ENCODE measurements around the gene ANTXR1. TPM values are rescaled to one million over a fixed set of nuclear protein-coding genes. Genes with fewer than 3 reads are reported as not detected.

The ANTXR1 gene
- total and polyA plus RNA-seq, 9 of the 15 experiments (the other 6 are each of a cell fraction or from before 2014, with no cell fraction given), result 0.07 to 1.00 (median 0.54) TPM

- TF ChIP-seq CEBPZ (IDR thresholded peaks at IDR 0.05; ENCODE audit: borderline replicate concordance, low read depth, low read length) (no peak), HDAC2 (IDR thresholded peaks at IDR 0.05) (no peak), SMARCA5 (IDR thresholded peaks at IDR 0.05) (no peak), HDAC1 (IDR thresholded peaks at IDR 0.05) (no peak), CEBPB (tag; IDR thresholded peaks at IDR 0.05) (no peak), RNF2 (IDR thresholded peaks at IDR 0.05) (no peak), KLF6 (CRISPR knock-in tag; IDR thresholded peaks at IDR 0.05; ENCODE audit: borderline replicate concordance) (no peak), KLF1 (tag; IDR thresholded peaks at IDR 0.05) (no peak), MYBL2 (IDR thresholded peaks at IDR 0.05; ENCODE audit: low read depth) (no peak), MYBL2 (CRISPR knock-in tag; IDR thresholded peaks at IDR 0.05; ENCODE audit: borderline replicate concordance) (no peak), U2AF1 (optimal IDR thresholded peaks at IDR 0.05; ENCODE audit: low read depth, low read length) (no peak), PHF8 (IDR thresholded peaks at IDR 0.05; ENCODE audit: borderline replicate concordance, low read length) (peak; percentile 30; the same call in 1 of the 2 replicates), ETV1 (tag; conservative IDR thresholded peaks at IDR 0.05; ENCODE audit: low read depth) (no peak), PTTG1 (tag; IDR thresholded peaks at IDR 0.05; ENCODE audit: low read depth) (no peak), TSC22D4 (tag; IDR thresholded peaks at IDR 0.05) (no peak), TFAM (CRISPR knock-in tag; conservative IDR thresholded peaks at IDR 0.05) (no peak), ARID2 (IDR thresholded peaks at IDR 0.05) (no peak), WHSC1 (IDR thresholded peaks at IDR 0.05; ENCODE audit: low read length) (no peak), KAT7 (CRISPR knock-in tag; IDR thresholded peaks at IDR 0.05; ENCODE audit: borderline replicate concordance) (no peak), U2AF2 (optimal IDR thresholded peaks at IDR 0.05; ENCODE audit: low read depth, low read length) (no peak), ZBTB8A (IDR thresholded peaks at IDR 0.05; ENCODE audit: partially characterized antibody) (no peak), ZC3H8 (IDR thresholded peaks at IDR 0.05) (no peak), FOXP4 (CRISPR knock-in tag; IDR thresholded peaks at IDR 0.05; ENCODE audit: borderline replicate concordance) (no peak), HNRNPH1 (optimal IDR thresholded peaks at IDR 0.05; ENCODE audit: low read depth, low read length) (no peak)
- TF ChIP-seq, protein P1, sequence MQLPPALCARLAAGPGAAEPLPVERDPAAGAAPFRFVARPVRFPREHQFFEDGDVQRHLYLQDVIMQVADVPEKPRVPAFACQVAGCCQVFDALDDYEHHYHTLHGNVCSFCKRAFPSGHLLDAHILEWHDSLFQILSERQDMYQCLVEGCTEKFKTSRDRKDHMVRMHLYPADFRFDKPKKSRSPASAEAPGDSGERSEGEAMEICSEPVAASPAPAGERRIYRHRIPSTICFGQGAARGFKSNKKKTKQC (CRISPR knock-in tag; IDR thresholded peaks at IDR 0.05), result no peak
These were observed at the start of gene ANTXR1 (continued) for GRCh38 chr2:69013142-69013839.
